ENCODE measurements around the gene IL26. TPM values are rescaled to one million over a fixed set of nuclear protein-coding genes. Genes with fewer than 3 reads are reported as not detected.

The IL26 gene, protein sequence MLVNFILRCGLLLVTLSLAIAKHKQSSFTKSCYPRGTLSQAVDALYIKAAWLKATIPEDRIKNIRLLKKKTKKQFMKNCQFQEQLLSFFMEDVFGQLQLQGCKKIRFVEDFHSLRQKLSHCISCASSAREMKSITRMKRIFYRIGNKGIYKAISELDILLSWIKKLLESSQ
- total RNA-seq, result not detected

DNA sequence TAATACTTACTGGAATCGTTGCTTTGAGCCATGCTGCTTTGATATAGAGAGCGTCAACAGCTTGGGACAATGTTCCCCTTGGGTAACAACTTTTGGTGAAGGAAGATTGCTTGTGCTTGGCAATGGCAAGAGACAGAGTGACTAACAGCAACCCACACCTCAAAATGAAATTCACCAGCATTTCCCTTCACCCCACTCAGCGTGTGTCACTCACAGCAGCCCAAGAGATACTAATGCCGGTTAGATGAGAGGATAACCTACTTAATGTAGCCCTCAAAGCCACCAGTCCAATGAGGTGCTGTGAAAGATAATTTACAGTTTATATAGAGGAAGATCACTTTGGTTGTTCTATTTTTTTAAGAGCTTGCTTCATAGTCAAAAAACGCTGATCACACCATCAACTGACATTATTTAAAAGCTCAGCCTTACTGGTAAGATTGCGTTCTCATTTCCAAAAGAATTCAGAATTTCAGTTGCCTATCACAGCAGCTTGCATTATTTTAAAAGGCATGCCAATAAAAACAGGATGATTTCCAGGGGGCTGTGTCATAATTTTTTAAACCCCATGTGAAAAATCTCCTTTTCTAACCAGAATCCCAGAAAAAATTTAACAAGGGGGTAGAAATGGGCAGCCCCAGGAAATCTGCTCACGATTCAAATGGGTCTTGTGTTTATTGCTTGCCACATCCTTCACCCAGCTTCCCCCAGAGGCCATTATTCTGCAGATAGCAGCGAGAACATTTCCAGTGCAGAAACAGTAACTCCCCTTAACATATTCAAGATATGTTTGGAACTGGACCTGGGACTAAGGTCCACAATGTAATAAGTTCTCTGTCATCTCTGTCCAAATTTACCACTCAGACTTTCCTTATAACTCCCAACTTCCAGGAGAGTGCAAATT is at the start of gene IL26:
Gene IL26, minus strand, starts transcription at position 235 of the 901 bp plus-strand sequence. Its CDS starts 54 bp downstream, at position 181.

GRCh38 chr12:68253504-68253903 is 27.9 kb upstream of the IL26 start, which contains the start of gene IL22:
Gene IL22, minus strand, starts transcription at chr12:68253604. Its CDS starts 156 bp downstream, at chr12:68253448.

DNA sequence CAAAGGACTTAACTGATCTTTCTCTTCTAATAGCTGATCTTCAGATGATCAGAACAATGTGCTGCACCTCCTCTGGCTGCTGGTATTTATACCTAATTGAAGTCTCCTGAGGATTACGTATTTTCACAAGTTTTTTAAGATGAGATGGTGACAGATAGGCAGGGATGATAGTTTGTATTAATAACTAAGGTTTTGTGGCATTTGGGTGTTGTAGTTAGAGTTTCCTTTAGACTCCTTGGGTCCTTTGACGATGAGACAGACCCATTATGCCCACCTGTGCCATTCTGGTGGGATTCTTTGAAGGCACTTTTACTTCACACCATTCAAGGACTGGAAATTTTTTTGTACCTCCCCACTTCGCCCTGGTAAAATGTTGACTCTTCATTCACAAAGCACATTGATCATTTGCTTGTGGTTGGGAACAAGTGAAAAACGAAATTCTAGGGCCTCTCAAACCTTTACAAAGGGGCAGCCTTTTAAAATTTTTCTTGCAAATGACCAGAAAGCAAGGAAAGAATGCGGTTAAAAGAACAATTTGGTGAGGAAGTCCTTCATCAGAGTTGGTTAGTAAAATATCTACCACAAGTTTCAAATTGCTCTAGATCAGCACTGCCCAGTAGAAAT is 65.8 kb downstream of the IL26 start, which contains the start of gene IFNG:
Gene IFNG, minus strand, starts transcription at position 60 of the 624 bp plus-strand sequence. CDS start 125 bp downstream, outside the sequence.

Other genes starting within 250 kb of the IL26 start
- not detected for gene IFNG-AS1, start 236.4 kb downstream of the IL26 start, total RNA-seq
- gene IFNG, start 66.1 kb downstream of the IL26 start, total RNA-seq, result not detected
- not detected for gene IL22, start 27.8 kb upstream of the IL26 start, total RNA-seq
- 27.0 TPM for gene MDM1, start 106.6 kb upstream of the IL26 start, total RNA-seq

Measured in diencephalon (tissue), 1 donor.